GM23338 (cell line): ENCODE data around the gene GALNT14. TPM values are rescaled to one million over a fixed set of nuclear protein-coding genes. Genes with fewer than 3 reads are reported as not detected.

Experiments used
- CTCF ChIP-seq, 2 experiments: fragments of 200-600 bp in 1 of 2; sonication (generic) in 1 of 2; conservative IDR thresholded peaks; 2 replicates each; pipeline versions ENCODE4 v1.5.1 to v1.6.1; 2016 to 2017; ENCODE audit warnings: antibody characterized with exemption in 2 of 2, low read depth in 2 of 2, mild to moderate bottlenecking in 2 of 2, moderate library complexity in 1 of 2
- ETS1 ChIP-seq: IDR thresholded peaks from 2 replicates; pipeline ENCODE4 v1.6.1; 2016; ENCODE audit warnings: antibody characterized with exemption
- EZH2 ChIP-seq: fragments of 200-600 bp; sonication (generic); IDR thresholded peaks from one replicate; pipeline ENCODE4 v1.8.0; 2017; ENCODE audit warnings: antibody characterized with exemption, mild to moderate bottlenecking, low read depth; ENCODE audit not compliant: unreplicated experiment
- NANOG ChIP-seq: IDR thresholded peaks from 2 replicates; pipeline ENCODE4 v1.6.1; 2016; ENCODE audit warnings: antibody characterized with exemption, borderline replicate concordance
- REST ChIP-seq: IDR thresholded peaks from one replicate; pipeline ENCODE4 v1.6.1; 2018; ENCODE audit warnings: antibody characterized with exemption; ENCODE audit not compliant: unreplicated experiment
- STAT1 ChIP-seq: IDR thresholded peaks from one replicate; pipeline ENCODE4 v1.6.1; 2016; ENCODE audit warnings: antibody characterized with exemption; ENCODE audit not compliant: unreplicated experiment
- ZNF462 ChIP-seq: fragments of 250-450 bp; sonication (Bioruptor Pico); IDR thresholded peaks from 2 replicates; pipeline ENCODE4 v1.5.0; 2020; ENCODE audit warnings: mild to moderate bottlenecking, moderate library complexity
- polyA plus RNA-seq: library from polyadenylated mRNA; unstranded; fragments of >200 nt; fragmentation: Nextera tagmentation; extraction: Ambion mirVana; gene quantifications from 2 replicates; pipeline ENCODE4 v1.2.1, GENCODE V29; 2016
- total RNA-seq: library from RNA; depleted of rRNA; stranded (reverse); fragments of >200 nt; shearing (Covaris generic); gene quantifications from 2 replicates; pipeline ENCODE4 v1.2.3, GENCODE V29; 2014

GALNT14 gene
- total and polyA plus RNA-seq, 2 experiments from 2014 or later, result 5.4 to 7.7 TPM

- TF ChIP-seq ZNF462 (CRISPR knock-in tag), result no peak
- no peak for TF ChIP-seq EZH2
- no peak for TF ChIP-seq CTCF (conservative IDR thresholded peaks at IDR 0.05; ENCODE audit: low read depth in 2 of 2)
- TF ChIP-seq STAT1, result no peak
- TF ChIP-seq REST, result no peak
- TF ChIP-seq ETS1, result no peak
- TF ChIP-seq NANOG, result no peak
Observed at GRCh38 chr2:30894498-30895119, 243.6 kb downstream of the GALNT14 start (continued).
